ENCODE data around the gene TBL1X.
"Not testable (repeated sequence)": the region's sequence is repeated elsewhere in the genome, so short reads cannot be mapped to it uniquely, and the experiment has no call there.

Gene TBL1X

GRCh38 chrX:9436812-9437211, 28.0 kb upstream of the TBL1X start:
- Histone ChIP-seq H3K27me3 (ENCODE audit: insufficient read depth, low read length) (no peaks in the 10 kb centered on the region), H3K4me3 (ENCODE audit: low read length) (no peak overlapping the region), H3K9ac (ENCODE audit: low read depth, low read length) (no peak overlapping the region), H3K9me3 (ENCODE audit: insufficient read depth, low read depth, low read length) (no peaks in the 10 kb centered on the region), H3K4me1 (ENCODE audit: insufficient read depth, low read length) (no peaks in the 10 kb centered on the region), H3K27ac (ENCODE audit: low read depth, low read length) (no peak overlapping the region), H3K36me3 (ENCODE audit: insufficient read depth, low read length) (no peaks in the 10 kb centered on the region)
- WGBS = no CpG with 5 or more reads among the region's 1 CpG

GRCh38 chrX:9438933-9439494, 25.8 kb upstream of the TBL1X start:
- Histone ChIP-seq H3K4me3 (ENCODE audit: low read length) (no peak overlapping the region), H3K4me1 (ENCODE audit: insufficient read depth, low read length) (no peaks in the 10 kb centered on the region), H3K27me3 (ENCODE audit: insufficient read depth, low read length) (no peaks in the 10 kb centered on the region), H3K9me3 (ENCODE audit: insufficient read depth, low read depth, low read length) (no peaks in the 10 kb centered on the region), H3K36me3 (ENCODE audit: insufficient read depth, low read length) (no peaks in the 10 kb centered on the region), H3K9ac (ENCODE audit: low read depth, low read length) (no peak overlapping the region), H3K27ac (ENCODE audit: low read depth, low read length) (no peak overlapping the region)
- 81% methylated on average over 3 of the region's 3 CpGs for WGBS

- no peak overlapping the region for H3K4me3 ChIP-seq (ENCODE audit: low read length)
- H3K9ac ChIP-seq (ENCODE audit: low read depth, low read length) = no peak overlapping the region
- H3K36me3 ChIP-seq (ENCODE audit: insufficient read depth, low read length) = no peaks in the 10 kb centered on the region
- H3K9me3 ChIP-seq (ENCODE audit: insufficient read depth, low read depth, low read length) = no peaks in the 10 kb centered on the region
- no peaks in the 10 kb centered on the region for H3K4me1 ChIP-seq (ENCODE audit: insufficient read depth, low read length)
- 100% methylated on average over 1 of the region's 3 CpGs for WGBS
- no peaks in the 10 kb centered on the region for H3K27me3 ChIP-seq (ENCODE audit: insufficient read depth, low read length)
- H3K27ac ChIP-seq (ENCODE audit: low read depth, low read length) = no peak overlapping the region
Measured at GRCh38 chrX:9440116-9440844, 24.6 kb upstream of the TBL1X start.

- Histone ChIP-seq H3K4me1 (ENCODE audit: insufficient read depth, low read length) (no peaks in the 10 kb centered on the region), H3K27ac (ENCODE audit: low read depth, low read length) (no peak overlapping the region), H3K9ac (ENCODE audit: low read depth, low read length) (no peak overlapping the region), H3K9me3 (ENCODE audit: insufficient read depth, low read depth, low read length) (no peaks in the 10 kb centered on the region), H3K4me3 (ENCODE audit: low read length) (no peak overlapping the region), H3K36me3 (ENCODE audit: insufficient read depth, low read length) (no peaks in the 10 kb centered on the region), H3K27me3 (ENCODE audit: insufficient read depth, low read length) (no peaks in the 10 kb centered on the region)
- WGBS = 90% methylated on average over 2 of the region's 4 CpGs
Measured at GRCh38 chrX:9442056-9442455, 22.8 kb upstream of the TBL1X start.

- H3K27me3 ChIP-seq (ENCODE audit: insufficient read depth, low read length) = no peaks in the 10 kb centered on the region
- no peak overlapping the region for H3K9ac ChIP-seq (ENCODE audit: low read depth, low read length)
- H3K36me3 ChIP-seq (ENCODE audit: insufficient read depth, low read length) = no peaks in the 10 kb centered on the region
- WGBS = 95% methylated on average over 20 of the region's 20 CpGs
- no peaks in the 10 kb centered on the region for H3K4me1 ChIP-seq (ENCODE audit: insufficient read depth, low read length)
- no peak overlapping the region for H3K27ac ChIP-seq (ENCODE audit: low read depth, low read length)
- H3K9me3 ChIP-seq (ENCODE audit: insufficient read depth, low read depth, low read length) = no peaks in the 10 kb centered on the region
- no peak overlapping the region for H3K4me3 ChIP-seq (ENCODE audit: low read length)
Measured at GRCh38 chrX:9443327-9443726, 21.5 kb upstream of the TBL1X start.

- no peak overlapping the region for H3K4me3 ChIP-seq (ENCODE audit: low read length)
- H3K27me3 ChIP-seq (ENCODE audit: insufficient read depth, low read length) = no peaks in the 10 kb centered on the region
- no peaks in the 10 kb centered on the region for H3K9me3 ChIP-seq (ENCODE audit: insufficient read depth, low read depth, low read length)
- WGBS = 82% methylated on average over 1 of the region's 1 CpG
- no peak overlapping the region for H3K9ac ChIP-seq (ENCODE audit: low read depth, low read length)
- no peaks in the 10 kb centered on the region for H3K36me3 ChIP-seq (ENCODE audit: insufficient read depth, low read length)
- H3K27ac ChIP-seq (ENCODE audit: low read depth, low read length) = no peak overlapping the region
- no peaks in the 10 kb centered on the region for H3K4me1 ChIP-seq (ENCODE audit: insufficient read depth, low read length)
Measured at GRCh38 chrX:9447906-9448305, 17.0 kb upstream of the TBL1X start.

- no peaks in the 10 kb centered on the region for H3K36me3 ChIP-seq (ENCODE audit: insufficient read depth, low read length)
- H3K9me3 ChIP-seq (ENCODE audit: insufficient read depth, low read depth, low read length) = no peaks in the 10 kb centered on the region
- H3K27me3 ChIP-seq (ENCODE audit: insufficient read depth, low read length) = no peaks in the 10 kb centered on the region
- H3K27ac ChIP-seq (ENCODE audit: low read depth, low read length) = no peak overlapping the region
- no peak overlapping the region for H3K4me3 ChIP-seq (ENCODE audit: low read length)
- H3K4me1 ChIP-seq (ENCODE audit: insufficient read depth, low read length) = no peaks in the 10 kb centered on the region
- H3K9ac ChIP-seq (ENCODE audit: low read depth, low read length) = no peak overlapping the region
- WGBS = 92% methylated on average over 7 of the region's 8 CpGs
Measured at GRCh38 chrX:9456250-9457074, 8.4 kb upstream of the TBL1X start.

- not testable (repeated sequence) for H3K4me3 ChIP-seq (ENCODE audit: low read length); H3K9ac ChIP-seq (ENCODE audit: low read depth, low read length); H3K36me3 ChIP-seq (ENCODE audit: insufficient read depth, low read length); H3K4me1 ChIP-seq (ENCODE audit: insufficient read depth, low read length); H3K27me3 ChIP-seq (ENCODE audit: insufficient read depth, low read length); H3K9me3 ChIP-seq (ENCODE audit: insufficient read depth, low read depth, low read length); H3K27ac ChIP-seq (ENCODE audit: low read depth, low read length)
- 91% methylated on average over 12 of the region's 12 CpGs for WGBS
Measured at GRCh38 chrX:9458034-9458433, 6.8 kb upstream of the TBL1X start.

GRCh38 chrX:9458516-9459078, 6.3 kb upstream of the TBL1X start:
- H3K4me1 ChIP-seq (ENCODE audit: insufficient read depth, low read length) = peaks cover 4% of the 10 kb centered on the region; the same call in 1 of the 2 replicates
- H3K27ac ChIP-seq (ENCODE audit: low read depth, low read length) = no peak overlapping the region
- WGBS = 81% methylated on average over 2 of the region's 2 CpGs
- H3K9ac ChIP-seq (ENCODE audit: low read depth, low read length) = no peak overlapping the region
- H3K27me3 ChIP-seq (ENCODE audit: insufficient read depth, low read length) = no peaks in the 10 kb centered on the region
- H3K36me3 ChIP-seq (ENCODE audit: insufficient read depth, low read length) = no peaks in the 10 kb centered on the region
- no peaks in the 10 kb centered on the region for H3K9me3 ChIP-seq (ENCODE audit: insufficient read depth, low read depth, low read length)
- H3K4me3 ChIP-seq (ENCODE audit: low read length) = no peak overlapping the region

- Histone ChIP-seq H3K36me3 (ENCODE audit: insufficient read depth, low read length) (no peaks in the 10 kb centered on the region), H3K9ac (ENCODE audit: low read depth, low read length) (no peak overlapping the region), H3K4me3 (ENCODE audit: low read length) (no peak overlapping the region), H3K27me3 (ENCODE audit: insufficient read depth, low read length) (no peaks in the 10 kb centered on the region), H3K27ac (ENCODE audit: low read depth, low read length) (no peak overlapping the region), H3K4me1 (ENCODE audit: insufficient read depth, low read length) (peaks cover 4% of the 10 kb centered on the region; the same call in 1 of the 2 replicates), H3K9me3 (ENCODE audit: insufficient read depth, low read depth, low read length) (no peaks in the 10 kb centered on the region)
- WGBS = 85% methylated on average over 1 of the region's 3 CpGs
Measured at GRCh38 chrX:9459186-9459748, 5.6 kb upstream of the TBL1X start.

- 82% methylated on average over 6 of the region's 6 CpGs for WGBS
- H3K4me3 ChIP-seq (ENCODE audit: low read length) = no peak overlapping the region
- no peaks in the 10 kb centered on the region for H3K27me3 ChIP-seq (ENCODE audit: insufficient read depth, low read length)
- peaks cover 4% of the 10 kb centered on the region; the same call in 1 of the 2 replicates for H3K4me1 ChIP-seq (ENCODE audit: insufficient read depth, low read length)
- H3K9me3 ChIP-seq (ENCODE audit: insufficient read depth, low read depth, low read length) = no peaks in the 10 kb centered on the region
- no peak overlapping the region for H3K9ac ChIP-seq (ENCODE audit: low read depth, low read length)
- no peaks in the 10 kb centered on the region for H3K36me3 ChIP-seq (ENCODE audit: insufficient read depth, low read length)
- no peak overlapping the region for H3K27ac ChIP-seq (ENCODE audit: low read depth, low read length)
Measured at GRCh38 chrX:9461087-9461486, 3.8 kb upstream of the TBL1X start.

Measured in HUES64 (cell line).